Renal cortex interstitium (tissue), 15 donors: ENCODE data around the gene RARS2. TPM values are rescaled to one million over a fixed set of nuclear protein-coding genes. Genes with fewer than 3 reads are reported as not detected.
"Not testable (repeated sequence)": the region's sequence is repeated elsewhere in the genome, so short reads cannot be mapped to it uniquely, and the experiment has no call there.

Source experiments
- DNase-seq, 11 donors: peaks; one replicate each; pipeline ENCODE4 v3.0.0-alpha.2; 2013; ENCODE audit warnings: low read depth in 9 of 11, low spot score in 4 of 11; ENCODE audit errors: extremely low read depth in 1 of 11
- long read RNA-seq, 16 experiments: transcript quantifications; one replicate each; lab custom pipeline, GENCODE V29; 2026
- polyA plus RNA-seq, 3 donors: library from polyadenylated mRNA; unstranded; fragments of 120-200 nt; gene quantifications; one replicate each; pipeline ENCODE4 v1.2.1, GENCODE V29; 2013; ENCODE audit not compliant: insufficient read length in 3 of 3

Gene RARS2, protein sequence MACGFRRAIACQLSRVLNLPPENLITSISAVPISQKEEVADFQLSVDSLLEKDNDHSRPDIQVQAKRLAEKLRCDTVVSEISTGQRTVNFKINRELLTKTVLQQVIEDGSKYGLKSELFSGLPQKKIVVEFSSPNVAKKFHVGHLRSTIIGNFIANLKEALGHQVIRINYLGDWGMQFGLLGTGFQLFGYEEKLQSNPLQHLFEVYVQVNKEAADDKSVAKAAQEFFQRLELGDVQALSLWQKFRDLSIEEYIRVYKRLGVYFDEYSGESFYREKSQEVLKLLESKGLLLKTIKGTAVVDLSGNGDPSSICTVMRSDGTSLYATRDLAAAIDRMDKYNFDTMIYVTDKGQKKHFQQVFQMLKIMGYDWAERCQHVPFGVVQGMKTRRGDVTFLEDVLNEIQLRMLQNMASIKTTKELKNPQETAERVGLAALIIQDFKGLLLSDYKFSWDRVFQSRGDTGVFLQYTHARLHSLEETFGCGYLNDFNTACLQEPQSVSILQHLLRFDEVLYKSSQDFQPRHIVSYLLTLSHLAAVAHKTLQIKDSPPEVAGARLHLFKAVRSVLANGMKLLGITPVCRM
- 10 to 100 TPM; 51.4 to 63.4 (median 60.9) TPM for polyA plus RNA-seq
- long read RNA-seq, donor 1: 0 reads
- long read RNA-seq, donor 2, partial matches to known transcripts: 0 of 2 reads
- long read RNA-seq, donor 2, other reads (novel, unspliced or antisense): 0 of 2 reads
- long read RNA-seq, donor 3, partial matches to known transcripts: 7 of 9 reads
- long read RNA-seq, donor 3, other reads (novel, unspliced or antisense): 0 of 9 reads
- long read RNA-seq, donor 4, partial matches to known transcripts: 0 of 8 reads
- long read RNA-seq, donor 4, other reads (novel, unspliced or antisense): 6 of 8 reads
- long read RNA-seq, donor 5: 0 reads
- long read RNA-seq, donor 6, partial matches to known transcripts: 34 of 36 reads
- long read RNA-seq, donor 6, other reads (novel, unspliced or antisense): 0 of 36 reads
- long read RNA-seq, donor 7, partial matches to known transcripts: 52 of 63 reads
- long read RNA-seq, donor 7, other reads (novel, unspliced or antisense): 8 of 63 reads
- long read RNA-seq, donor 8: 0 reads
- long read RNA-seq, donor 9, partial matches to known transcripts: 6 of 10 reads
- long read RNA-seq, donor 9, other reads (novel, unspliced or antisense): 0 of 10 reads
- long read RNA-seq, donor 10, partial matches to known transcripts: 11 of 13 reads
- long read RNA-seq, donor 10, other reads (novel, unspliced or antisense): 0 of 13 reads
- long read RNA-seq, donor 11, partial matches to known transcripts: 0 of 3 reads
- long read RNA-seq, donor 11, other reads (novel, unspliced or antisense): 0 of 3 reads
- long read RNA-seq, donor 12, partial matches to known transcripts: 5 of 6 reads
- long read RNA-seq, donor 12, other reads (novel, unspliced or antisense): 0 of 6 reads
- long read RNA-seq, donor 13: 0 reads
- long read RNA-seq, donor 14, partial matches to known transcripts: 0 of 4 reads
- long read RNA-seq, donor 14, other reads (novel, unspliced or antisense): 0 of 4 reads
- long read RNA-seq, donor 15, partial matches to known transcripts: 6 of 7 reads
- long read RNA-seq, donor 15, other reads (novel, unspliced or antisense): 0 of 7 reads
- long read RNA-seq, donor 16, partial matches to known transcripts: 8 of 23 reads
- long read RNA-seq, donor 16, other reads (novel, unspliced or antisense): 10 of 23 reads

DNA sequence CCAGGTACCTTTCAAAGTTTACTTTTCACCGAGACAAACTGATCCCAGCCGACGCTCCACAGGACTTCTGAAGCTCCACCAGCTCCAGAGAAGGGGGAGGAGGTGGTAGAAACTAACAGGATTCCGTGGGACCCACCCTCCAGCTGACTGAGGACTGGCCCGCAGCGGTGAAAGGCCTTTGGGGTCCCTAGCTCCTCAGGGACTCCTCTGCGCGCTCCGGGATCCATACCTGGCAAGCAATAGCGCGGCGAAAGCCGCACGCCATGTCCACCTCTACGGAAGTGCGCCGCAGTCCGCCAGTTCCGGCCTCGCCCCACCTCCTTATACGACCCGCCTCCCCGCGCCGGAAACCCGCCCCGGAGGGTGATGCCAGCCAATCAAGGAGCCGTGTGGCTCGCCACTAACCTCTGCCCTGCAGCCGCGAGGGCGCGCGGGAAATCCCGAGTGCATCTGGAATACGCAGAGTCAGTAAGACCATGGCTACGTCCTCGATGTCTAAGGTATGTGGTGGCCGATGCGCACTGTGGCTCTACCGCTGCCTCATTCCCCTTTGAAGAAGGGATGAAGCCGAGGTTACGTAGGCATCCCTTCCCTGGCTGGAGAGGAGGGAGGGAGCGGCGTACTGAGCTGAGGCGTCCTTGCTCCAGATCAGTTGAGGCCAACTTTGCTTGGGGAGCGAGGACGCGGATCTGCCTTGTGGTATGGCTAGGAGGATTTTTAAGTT, at the start of gene RARS2, which contains the start of gene ORC3:
TSS of gene RARS2 (minus strand) at position 295 of the 724 bp plus-strand sequence. CDS start at position 265, 30 bp downstream.
TSS of gene ORC3 (plus strand) at position 443 of the 724 bp plus-strand sequence. CDS start at position 477, 34 bp downstream.
- DNase-seq: peak; percentile 82 to 94 (median 92)

DNA sequence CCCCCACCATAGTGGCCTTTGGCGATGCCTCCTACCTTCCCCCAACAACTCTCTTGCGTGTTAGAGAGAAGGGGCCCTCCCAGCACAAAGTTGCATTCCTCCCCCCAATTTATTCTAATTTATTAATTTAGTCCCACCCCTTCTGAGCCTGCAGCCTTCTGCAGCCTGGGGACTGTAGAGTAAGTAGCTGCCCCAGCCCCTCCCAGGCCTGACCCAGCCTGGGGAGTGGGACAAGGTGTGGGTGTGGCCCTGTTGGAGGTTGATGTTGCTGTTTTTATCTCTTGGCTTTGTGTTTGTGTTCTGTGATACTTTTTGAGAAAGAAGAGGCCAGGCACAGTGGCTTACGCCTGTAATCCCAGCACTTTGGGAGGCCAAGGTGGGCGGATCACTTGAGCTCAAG, 49.6 kb upstream of the RARS2 start:
- DNase-seq: no peak

DNA sequence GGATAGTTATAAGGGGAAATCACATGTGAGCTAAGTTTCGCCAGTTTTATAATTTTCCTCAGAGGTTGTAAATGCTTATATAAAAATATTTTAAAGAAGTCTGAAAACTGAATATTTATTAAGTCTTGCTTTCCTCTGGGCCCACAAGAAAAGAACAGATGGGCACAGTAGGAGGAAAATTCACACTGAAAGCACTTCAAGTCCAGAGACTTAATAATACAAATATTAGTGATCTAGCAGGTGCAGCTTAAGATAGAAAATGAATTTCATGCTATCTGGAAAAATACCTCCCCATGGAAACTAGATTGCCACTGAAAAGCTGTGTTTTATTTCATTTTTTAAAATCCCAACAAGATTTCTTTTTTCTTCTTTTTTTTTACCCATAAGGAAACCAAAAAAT, 47.3 kb upstream of the RARS2 start:
- DNase-seq: no peak

DNA sequence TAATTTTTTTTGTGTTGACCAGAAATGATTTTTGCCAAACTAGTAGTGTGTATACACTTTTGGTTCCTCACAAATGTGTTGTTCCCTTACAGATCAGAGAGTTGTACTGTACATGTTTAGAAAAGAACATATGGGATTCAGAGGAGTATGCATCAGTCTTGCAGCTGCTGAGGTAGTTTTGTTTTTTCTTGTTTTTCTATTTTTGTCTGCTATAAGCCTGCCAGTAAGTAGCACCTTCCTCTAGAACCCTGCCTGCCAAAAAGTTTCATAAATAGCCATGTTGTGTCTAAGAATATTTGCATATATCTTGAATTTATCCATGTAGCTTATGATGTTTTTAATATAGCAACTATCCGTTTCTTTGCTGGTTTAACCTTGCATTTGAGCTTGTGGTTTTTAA, 46.5 kb upstream of the RARS2 start:
- no peak for DNase-seq

DNA sequence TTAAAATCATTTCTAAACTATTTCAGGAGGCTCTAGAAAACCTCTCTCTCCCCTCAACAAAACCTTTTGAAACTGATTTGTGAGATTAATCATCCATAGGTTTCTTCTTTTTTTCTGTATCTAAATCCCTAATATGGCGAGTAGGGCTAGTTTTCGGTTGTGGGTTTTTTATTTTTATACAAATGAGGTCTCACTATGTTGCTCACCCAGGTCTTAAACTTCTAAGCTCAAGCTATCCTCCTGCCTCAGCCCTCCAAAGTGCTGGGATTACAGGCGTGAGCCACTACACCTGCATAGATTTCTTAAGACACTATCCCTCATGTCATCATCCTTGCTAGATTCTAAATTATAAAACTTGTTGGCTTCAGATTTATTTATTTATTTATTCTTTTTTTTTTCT, 44.1 kb upstream of the RARS2 start:
- no peak for DNase-seq

DNA sequence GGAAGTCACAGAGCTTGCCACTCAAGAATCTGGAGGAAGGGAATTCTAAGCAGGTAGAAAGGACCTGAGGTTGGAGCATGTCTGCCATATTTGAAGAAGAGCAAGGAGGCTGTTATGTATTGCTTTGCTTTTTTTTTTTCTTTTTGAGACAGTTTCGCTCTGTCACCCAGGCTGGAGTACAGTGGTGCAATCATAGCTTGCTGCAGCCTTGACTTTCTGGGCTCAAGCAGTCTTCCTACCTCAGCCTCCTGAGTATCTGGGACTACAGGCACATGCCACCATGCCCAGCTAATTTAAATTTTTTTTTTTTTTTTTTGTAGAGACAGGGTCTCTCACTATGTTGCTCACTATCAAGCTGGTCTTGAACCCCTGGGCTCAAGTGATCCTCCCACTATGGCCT, 41.0 kb upstream of the RARS2 start:
- DNase-seq: no peak

DNA sequence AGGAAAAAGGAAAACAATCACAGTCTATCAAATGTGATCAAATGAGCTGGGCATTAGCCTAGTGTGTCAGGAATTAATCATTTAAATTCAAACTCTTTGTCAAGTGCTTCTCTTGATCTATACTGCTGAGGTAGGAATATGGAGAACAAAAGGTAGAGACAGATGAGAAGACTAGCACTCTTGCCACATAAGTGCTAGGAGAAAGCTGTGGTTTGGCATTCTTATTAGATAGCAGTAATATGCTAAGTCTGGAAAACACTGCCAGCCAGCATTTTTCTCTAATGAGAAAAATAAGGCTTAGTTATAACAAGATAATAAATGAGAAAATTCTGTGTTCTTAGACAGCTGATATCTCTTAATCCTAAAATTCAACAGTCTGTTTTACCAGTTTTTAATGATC, 39.1 kb upstream of the RARS2 start:
- no peak for DNase-seq

DNA sequence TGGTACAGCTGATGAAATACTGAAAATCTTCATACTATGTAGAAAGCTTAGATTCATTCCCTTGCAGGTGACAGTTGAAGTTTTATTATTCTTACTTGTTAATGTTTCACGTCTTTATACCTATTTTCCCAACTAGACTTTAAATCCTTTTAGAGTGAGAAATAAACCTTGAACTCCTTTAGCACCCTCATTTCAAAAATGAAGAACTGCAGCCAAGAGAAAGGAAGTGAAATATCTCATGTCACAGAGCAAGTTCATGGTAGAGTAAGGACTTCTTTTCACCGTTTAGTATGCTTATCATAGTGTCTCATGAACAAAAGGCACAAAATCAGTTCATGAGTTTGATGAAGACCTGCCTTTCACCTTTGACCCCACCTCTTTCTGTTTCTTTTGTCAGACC, 38.6 kb upstream of the RARS2 start:
- no peak for DNase-seq

DNA sequence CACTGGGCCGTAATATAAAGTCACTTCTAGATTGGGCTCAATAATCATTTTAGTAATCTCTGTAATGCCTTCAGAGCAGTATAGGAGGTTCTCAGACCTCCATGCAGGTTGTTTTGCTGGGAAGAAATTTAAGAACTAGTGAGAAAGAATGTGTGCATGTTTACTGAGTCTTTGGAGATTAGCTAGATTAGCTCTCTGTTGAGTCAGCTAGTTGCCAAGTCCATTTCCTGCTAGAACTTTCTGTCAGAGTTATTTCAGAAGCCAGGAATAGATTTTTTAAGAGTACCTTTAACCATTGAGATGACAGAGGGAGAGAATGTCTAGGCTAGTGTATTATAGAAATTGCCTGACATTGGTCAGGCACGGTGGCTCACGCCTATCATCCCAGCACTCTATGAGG, 33.5 kb upstream of the RARS2 start:
- no peak for DNase-seq

DNA sequence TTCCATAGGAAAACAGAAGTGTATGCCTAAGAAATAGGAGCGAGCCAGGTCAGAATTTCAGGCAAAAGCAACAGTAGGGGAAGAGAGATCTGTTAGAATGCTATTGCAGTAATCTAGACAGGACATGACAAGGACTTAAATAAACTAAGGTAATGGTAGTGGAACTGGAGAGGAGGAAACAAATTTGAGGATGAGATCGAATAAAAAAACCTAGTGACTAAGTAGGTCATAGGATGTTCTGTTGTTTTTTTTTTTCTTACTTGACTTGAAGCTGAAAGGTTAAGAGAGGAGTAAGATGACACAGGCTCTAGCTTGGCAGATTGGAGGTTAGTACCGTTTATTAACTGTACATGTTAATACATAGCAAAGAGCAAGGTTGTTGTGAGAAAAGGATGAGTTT, 28.7 kb upstream of the RARS2 start:
- DNase-seq: no peak

DNA sequence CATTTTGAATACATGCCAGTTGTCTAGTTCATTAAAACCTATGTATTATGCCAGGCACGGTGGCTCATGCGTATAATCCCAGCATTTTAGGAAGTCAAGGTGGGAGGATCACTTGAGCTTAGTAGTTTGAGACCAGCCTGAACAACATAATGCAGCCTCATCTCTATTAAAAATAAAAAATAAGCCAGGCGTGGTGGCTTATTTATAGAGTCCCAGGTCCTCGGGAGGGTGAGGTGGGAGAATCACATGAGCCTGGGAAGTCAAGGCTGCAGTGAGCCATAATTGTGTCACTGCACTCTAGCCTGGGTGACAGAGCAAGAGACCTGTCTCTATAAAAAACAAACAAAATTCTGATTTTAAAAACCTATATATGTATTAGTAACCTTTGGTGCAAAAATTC, 27.6 kb upstream of the RARS2 start:
- no peak for DNase-seq

DNA sequence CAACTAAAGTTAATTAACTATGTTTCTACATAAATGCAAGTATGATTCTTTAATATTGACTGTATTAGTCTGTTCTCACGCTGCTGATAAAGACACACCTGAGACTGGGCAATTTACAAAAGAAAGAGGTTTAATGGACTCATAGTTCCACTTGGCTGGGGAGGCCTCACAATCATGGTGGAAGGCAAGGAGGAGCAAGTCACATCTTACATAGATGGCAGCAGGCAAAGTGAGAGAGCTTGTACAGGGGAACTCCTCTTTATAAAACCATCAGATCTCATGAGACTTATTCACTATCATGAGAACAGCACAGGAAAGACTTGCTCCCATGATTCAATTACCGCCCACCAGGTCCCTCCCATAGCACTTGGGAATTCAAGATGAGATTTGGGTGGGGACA, 23.2 kb upstream of the RARS2 start:
- not testable (repeated sequence) for DNase-seq

DNA sequence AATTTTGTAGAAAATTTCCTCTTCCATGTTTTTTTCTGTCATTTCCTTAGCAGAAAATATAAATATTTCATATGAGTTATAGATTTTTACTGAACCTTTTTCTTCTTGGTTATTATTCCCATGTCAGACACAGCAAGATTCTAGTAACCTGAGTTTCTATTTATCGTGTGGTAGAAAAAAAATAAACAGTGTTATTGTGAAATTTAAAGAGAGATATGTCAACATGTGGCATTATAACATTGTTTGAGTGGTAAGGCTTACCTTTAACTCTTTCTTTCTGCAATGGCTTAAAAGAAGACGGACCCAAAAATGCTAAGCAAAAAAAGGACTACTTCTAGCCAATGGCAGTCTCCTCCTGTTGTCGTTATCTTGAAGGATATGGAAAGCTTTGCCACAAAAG, 19.0 kb upstream of the RARS2 start:
- no peak for DNase-seq

DNA sequence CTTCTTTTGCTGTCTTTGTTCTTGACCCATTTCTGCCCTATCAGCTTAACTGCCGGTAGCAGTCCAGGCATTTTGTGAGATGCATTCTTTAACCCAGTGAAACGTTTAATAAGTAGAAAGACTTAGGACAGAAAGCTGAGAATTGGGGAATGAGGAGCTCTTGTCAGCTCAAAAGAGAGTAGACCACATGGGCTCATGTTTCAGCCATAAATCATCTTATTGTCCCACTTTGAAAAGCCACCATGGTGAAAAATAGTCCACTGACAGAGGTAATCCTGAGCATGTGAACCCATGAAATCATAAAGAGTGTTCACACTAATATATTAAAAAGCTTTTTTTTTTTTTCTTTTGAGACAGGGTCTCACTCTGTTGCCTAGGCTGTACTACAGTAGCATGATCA, 16.4 kb upstream of the RARS2 start:
- DNase-seq: no peak

DNA sequence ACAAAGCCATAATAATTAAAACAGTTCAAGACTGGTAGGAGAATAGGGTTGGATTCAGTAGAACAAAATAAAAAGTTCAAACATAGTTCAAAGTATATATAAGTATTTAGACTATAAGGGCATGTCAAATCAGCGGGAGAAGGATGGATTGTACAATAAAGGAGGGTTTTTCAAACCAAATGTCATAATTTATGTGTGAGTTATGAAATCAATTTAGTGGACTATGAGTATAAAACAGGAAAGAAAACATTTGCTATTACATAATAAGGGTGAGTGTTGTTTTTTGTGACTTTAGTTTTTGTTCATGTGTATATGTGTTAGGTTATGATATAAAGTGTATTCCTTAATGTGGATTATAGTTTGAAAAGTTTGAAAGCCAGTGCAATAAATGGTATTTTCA, 10.8 kb upstream of the RARS2 start:
- DNase-seq: no peak

DNA sequence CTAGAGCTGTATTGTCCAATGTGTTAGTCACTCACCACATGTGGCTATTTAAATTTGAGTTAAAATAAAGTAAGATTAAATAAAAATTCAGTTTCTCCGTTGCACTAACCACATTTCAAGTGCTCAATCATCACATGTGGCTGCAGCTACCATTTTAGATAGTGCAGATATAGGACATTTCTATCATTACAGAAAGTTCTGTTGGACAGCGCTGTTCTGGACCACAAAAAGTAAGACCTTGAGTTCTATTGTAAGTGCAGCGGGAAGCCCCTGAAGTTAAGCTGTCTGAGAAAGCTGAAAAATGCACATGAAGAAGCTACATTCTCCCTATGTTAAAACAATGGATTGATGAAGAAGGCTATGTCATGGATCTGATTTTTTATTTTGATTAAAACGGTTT, 1.2 kb upstream of the RARS2 start:
- no peak for DNase-seq

DNA sequence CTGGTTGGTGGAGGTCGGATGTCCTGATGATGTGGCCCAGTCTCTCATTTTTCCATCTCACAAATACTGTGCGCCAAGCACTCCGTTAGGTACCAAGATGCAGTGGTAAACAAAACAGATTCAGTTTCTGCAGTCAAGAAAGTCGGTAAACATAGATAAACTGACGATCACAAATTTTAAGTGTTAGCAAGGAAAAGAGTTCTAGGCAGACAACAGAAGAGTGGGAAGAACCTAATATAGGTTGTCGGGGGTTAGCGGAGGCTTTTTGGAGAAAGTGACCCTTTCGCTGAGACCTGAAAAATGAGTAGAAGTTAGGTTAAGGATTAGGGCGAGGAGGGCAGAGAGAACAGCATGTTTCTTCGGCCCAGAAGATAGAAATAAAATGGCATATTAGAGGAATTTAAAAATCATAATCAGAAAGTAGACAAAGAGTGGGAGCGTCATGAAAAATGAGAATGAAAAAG, 662 bp upstream of the RARS2 start:
- DNase-seq: no peak
